Skin epidermis (tissue), 12 donors: ENCODE data around the gene PBX2.

Experiments
- H3K27ac ChIP-seq, 21 experiments: fragments of 200-600 bp; sonication (generic) in 11 of 21; one replicate each; pipeline ENCODE4 v1.5.0; 2020; ENCODE audit warnings: mild to moderate bottlenecking in 3 of 21, inconsistent platforms in 2 of 21, moderate library complexity in 2 of 21
- H3K4me3 ChIP-seq, 7 experiments: fragments of 200-600 bp; sonication (generic) in 2 of 7; one replicate each; pipeline ENCODE4 v1.5.0; 2020; ENCODE audit warnings: inconsistent platforms in 2 of 7, mild to moderate bottlenecking in 2 of 7, moderate library complexity in 1 of 7

The PBX2 gene

GRCh38 chr6:32204268-32204715 lies 14.3 kb upstream of the PBX2 start:
- H3K4me3 ChIP-seq: no peak overlapping the region
- H3K27ac ChIP-seq: no peak overlapping the region

- Histone ChIP-seq H3K4me3 (no peak overlapping the region), H3K27ac (no peak overlapping the region)
Observed at GRCh38 chr6:32203426-32204267, 13.6 kb upstream of the PBX2 start.

GRCh38 chr6:32202186-32202585 lies 12.2 kb upstream of the PBX2 start:
- H3K27ac ChIP-seq: no peak overlapping the region
- H3K4me3 ChIP-seq: no peak overlapping the region

- Histone ChIP-seq H3K27ac (no peak overlapping the region), H3K4me3 (no peak overlapping the region)
Observed at GRCh38 chr6:32200711-32201475, 10.9 kb upstream of the PBX2 start.

GRCh38 chr6:32198866-32199265 lies 8.9 kb upstream of the PBX2 start:
- H3K27ac ChIP-seq: peak overlapping the region in 2 of 21 experiments; percentile 42 to 52
- H3K4me3 ChIP-seq: no peak overlapping the region

GRCh38 chr6:32198345-32198696 lies 8.3 kb upstream of the PBX2 start:
- peak overlapping the region in 3 of 21 experiments; percentile 42 to 100 (median 52) for H3K27ac ChIP-seq
- H3K4me3 ChIP-seq: no peak overlapping the region

- H3K27ac ChIP-seq: peak overlapping the region; percentile 96 to 100 (median 99)
- peak overlapping the region; percentile 54 to 76 (median 67) for H3K4me3 ChIP-seq
Observed at GRCh38 chr6:32196682-32197616, 6.9 kb upstream of the PBX2 start.

- Histone ChIP-seq H3K4me3 (peak overlapping the region; percentile 54 to 76 (median 67)), H3K27ac (peak overlapping the region; percentile 96 to 100 (median 99))
Observed at GRCh38 chr6:32195902-32196681, 6.1 kb upstream of the PBX2 start.

- Histone ChIP-seq H3K4me3 (peak overlapping the region; percentile 54 to 76 (median 67)), H3K27ac (peak overlapping the region in 18 of 21 experiments; percentile 96 to 100 (median 99))
Observed at GRCh38 chr6:32195652-32195901, 5.6 kb upstream of the PBX2 start.

- peak overlapping the region in 20 of 21 experiments; percentile 26 to 100 (median 86) for H3K27ac ChIP-seq
- peak overlapping the region; percentile 4 to 76 (median 30) for H3K4me3 ChIP-seq
Observed at GRCh38 chr6:32194825-32195651, 5.0 kb upstream of the PBX2 start.

GRCh38 chr6:32194388-32194787 lies 4.4 kb upstream of the PBX2 start:
- H3K4me3 ChIP-seq: no peak overlapping the region

GRCh38 chr6:32193096-32193495 lies 3.1 kb upstream of the PBX2 start:
- Histone ChIP-seq H3K27ac (peak overlapping the region in 20 of 21 experiments; percentile 94 to 100 (median 99)), H3K4me3 (peak overlapping the region in 5 of 7 experiments; percentile 69 to 92 (median 73))

More at GRCh38 chr6:32194388-32194787, 4.4 kb upstream of the PBX2 start:
- peak overlapping the region in 20 of 21 experiments; percentile 26 to 100 (median 91) for H3K27ac ChIP-seq

GRCh38 chr6:32192608-32193039 lies 2.6 kb upstream of the PBX2 start, which contains the start of gene GPSM3:
GPSM3 (minus strand) TSS chr6:32192643; CDS start chr6:32192513, 130 bp downstream.
- H3K27ac ChIP-seq: peak within 1 kb of the TSS; percentile 72 to 100 (median 99)
- H3K4me3 ChIP-seq: peak within 1 kb of the TSS; percentile 69 to 92 (median 74)

- H3K4me3 ChIP-seq: peak overlapping the region; percentile 69 to 92 (median 74)
- peak overlapping the region; percentile 72 to 100 (median 99) for H3K27ac ChIP-seq
Observed at GRCh38 chr6:32191696-32192607, 1.9 kb upstream of the PBX2 start.

GRCh38 chr6:32190911-32191677 lies 1.1 kb upstream of the PBX2 start:
- Histone ChIP-seq H3K4me3 (peak overlapping the region; percentile 69 to 92 (median 74)), H3K27ac (peak overlapping the region; percentile 74 to 100 (median 99))

- Histone ChIP-seq H3K4me3 (peak overlapping the region; percentile 69 to 92 (median 74)), H3K27ac (peak overlapping the region; percentile 93 to 100 (median 99))
Observed at GRCh38 chr6:32189742-32190053, 304 bp downstream of the PBX2 start.
